NCI-H2081 treated with DMSO at 0.1 percent for 48 hours (cell line): ENCODE results near the gene DIS3.
"Not testable (repeated sequence)": the region's sequence is repeated elsewhere in the genome, so short reads cannot be mapped to it uniquely, and the experiment has no call there.

Experiments
- DNase-seq: peaks from one replicate; lab custom pipeline; 2025; lab: John Stamatoyannopoulos, UW

Gene DIS3

GRCh38 chr13:72751220-72751619, 30.5 kb downstream of the DIS3 start:
- DNase-seq = no peak

GRCh38 chr13:72745260-72745659, 36.4 kb downstream of the DIS3 start:
- no peak for DNase-seq

GRCh38 chr13:72740015-72740414, 41.7 kb downstream of the DIS3 start:
- no peak for DNase-seq

- no peak for DNase-seq
Observed at GRCh38 chr13:72737033-72737432, 44.7 kb downstream of the DIS3 start.

- DNase-seq = no peak
Observed at GRCh38 chr13:72728290-72728605, 53.5 kb downstream of the DIS3 start.

GRCh38 chr13:72727417-72728289, 54.0 kb downstream of the DIS3 start, which contains the start of the genes BORA and MZT1:
TSS of gene BORA (plus strand) at chr13:72727923. CDS start at chr13:72728941, 1,018 bp downstream.
TSS of gene MZT1 (minus strand) at chr13:72727629. CDS start at chr13:72727602, 27 bp downstream.
- peak; percentile 68 for DNase-seq

- DNase-seq = no peak
Observed at GRCh38 chr13:72726726-72727416, 54.8 kb downstream of the DIS3 start.

- DNase-seq = not testable (repeated sequence)
Observed at GRCh38 chr13:72726185-72726584, 55.5 kb downstream of the DIS3 start.

- no peak for DNase-seq
Observed at GRCh38 chr13:72716776-72717175, 64.9 kb downstream of the DIS3 start.
